ENCODE data around the gene APOBEC3A.
"Not testable (repeated sequence)": the region's sequence is repeated elsewhere in the genome, so short reads cannot be mapped to it uniquely, and the experiment has no call there.

APOBEC3A gene

DNA sequence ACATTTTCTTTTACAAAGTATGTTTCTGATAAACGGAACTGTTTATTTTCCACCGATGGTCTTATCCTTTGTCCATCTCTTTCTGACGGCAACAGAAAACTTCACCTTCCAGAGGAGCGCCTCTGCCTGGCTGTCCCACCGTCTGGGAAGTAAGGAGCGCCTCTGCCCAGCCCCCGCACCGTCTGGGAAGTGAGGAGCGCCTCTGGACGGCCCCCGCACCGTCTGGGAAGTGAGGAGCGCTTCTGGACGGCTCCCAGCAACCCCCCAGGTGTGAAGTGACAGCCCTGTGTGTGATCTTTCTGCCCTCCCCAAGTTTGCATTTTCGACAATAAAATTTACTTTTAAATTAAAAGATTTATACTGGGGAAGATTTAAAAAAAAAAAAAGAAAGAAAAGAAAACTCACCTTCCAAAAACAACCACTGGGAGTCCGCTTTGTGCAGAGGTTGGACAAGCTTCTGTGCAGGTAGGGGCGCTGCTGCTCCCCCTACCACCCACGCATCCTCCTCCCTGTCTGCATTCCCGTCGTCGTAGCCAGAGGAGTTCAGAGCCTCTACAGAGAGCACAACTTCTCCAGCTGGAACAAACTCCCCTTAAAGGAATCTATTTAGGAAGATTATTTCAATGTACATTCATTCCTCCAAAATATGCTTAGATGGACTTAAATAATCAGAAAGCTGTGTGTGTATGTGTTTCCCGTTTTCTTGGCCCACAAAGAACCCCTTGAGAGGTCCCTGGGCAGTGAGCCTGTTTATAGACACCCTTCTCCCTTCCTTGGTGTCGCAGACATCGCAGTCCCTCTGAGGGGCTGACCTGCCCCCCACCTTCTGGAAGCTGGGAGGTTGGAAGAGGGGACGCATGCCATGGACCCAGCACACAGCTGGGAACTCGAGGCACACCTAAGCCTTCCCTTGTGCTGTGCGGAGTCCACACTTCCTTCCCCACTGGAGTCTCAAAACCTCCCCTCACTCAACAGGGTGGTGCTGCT, 23.9 kb downstream of the APOBEC3A start:
- TF ChIP-seq, protein P1, sequence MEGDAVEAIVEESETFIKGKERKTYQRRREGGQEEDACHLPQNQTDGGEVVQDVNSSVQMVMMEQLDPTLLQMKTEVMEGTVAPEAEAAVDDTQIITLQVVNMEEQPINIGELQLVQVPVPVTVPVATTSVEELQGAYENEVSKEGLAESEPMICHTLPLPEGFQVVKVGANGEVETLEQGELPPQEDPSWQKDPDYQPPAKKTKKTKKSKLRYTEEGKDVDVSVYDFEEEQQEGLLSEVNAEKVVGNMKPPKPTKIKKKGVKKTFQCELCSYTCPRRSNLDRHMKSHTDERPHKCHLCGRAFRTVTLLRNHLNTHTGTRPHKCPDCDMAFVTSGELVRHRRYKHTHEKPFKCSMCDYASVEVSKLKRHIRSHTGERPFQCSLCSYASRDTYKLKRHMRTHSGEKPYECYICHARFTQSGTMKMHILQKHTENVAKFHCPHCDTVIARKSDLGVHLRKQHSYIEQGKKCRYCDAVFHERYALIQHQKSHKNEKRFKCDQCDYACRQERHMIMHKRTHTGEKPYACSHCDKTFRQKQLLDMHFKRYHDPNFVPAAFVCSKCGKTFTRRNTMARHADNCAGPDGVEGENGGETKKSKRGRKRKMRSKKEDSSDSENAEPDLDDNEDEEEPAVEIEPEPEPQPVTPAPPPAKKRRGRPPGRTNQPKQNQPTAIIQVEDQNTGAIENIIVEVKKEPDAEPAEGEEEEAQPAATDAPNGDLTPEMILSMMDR (conservative IDR thresholded peaks at IDR 0.05; ENCODE audit: low read depth, low read length), result peak; percentile 56
- peak overlapping the region; percentile 31 for H3K4me3 ChIP-seq (ENCODE audit: low read length)
- DNase-seq (ENCODE audit: low read depth), result no peak

DNA sequence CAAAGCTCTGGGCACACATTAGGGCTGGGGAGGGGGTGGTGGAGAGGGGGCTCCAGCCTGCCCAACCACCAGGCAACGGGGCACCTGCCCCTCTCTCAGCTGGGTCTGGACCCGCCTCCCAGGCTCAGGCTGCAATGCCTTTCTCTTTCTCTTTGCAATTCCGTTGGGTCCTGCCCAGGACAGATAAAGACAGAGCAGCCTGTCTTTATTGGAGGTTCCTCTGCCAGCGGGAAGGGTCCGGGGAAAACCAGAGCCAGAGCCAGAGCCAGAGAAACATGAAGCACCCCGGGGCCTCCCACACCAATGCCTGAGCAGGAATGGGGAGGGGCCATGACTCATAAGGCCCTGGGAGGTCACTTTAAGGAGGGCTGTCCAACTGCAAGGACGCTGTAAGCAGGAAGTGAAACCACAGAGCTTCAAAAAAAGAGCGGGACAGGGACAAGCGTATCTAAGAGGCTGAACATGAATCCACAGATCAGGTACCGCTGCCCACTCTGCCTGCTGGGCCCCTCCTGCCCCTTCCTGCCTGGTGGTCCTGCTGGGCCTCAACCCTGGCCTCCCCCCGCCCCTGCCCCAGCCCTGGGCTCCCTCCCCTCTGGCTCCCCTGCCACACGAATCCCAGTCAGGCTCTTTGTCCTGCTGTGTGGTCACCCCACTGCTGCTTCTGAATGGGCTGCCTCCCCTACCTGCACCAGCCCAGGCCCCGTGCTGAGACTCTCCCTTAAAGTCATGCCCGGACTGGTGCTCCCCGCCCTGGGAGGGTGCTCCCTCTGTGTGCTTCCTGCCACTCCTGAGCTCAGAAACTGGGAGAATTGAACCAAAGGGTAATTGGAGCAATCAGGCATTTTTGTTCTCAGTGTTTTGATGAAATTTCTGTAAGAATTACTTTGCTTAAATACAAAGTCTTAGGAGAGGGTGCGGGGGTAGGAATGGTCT, 24.9 kb downstream of the APOBEC3A start, which contains the start of gene APOBEC3B:
TSS of gene APOBEC3B (plus strand) at position 356 of the 936 bp plus-strand sequence. CDS start at position 463, 107 bp downstream.
- peak; percentile 83 for DNase-seq (ENCODE audit: low read depth)
- TF ChIP-seq, protein P1 (conservative IDR thresholded peaks at IDR 0.05; ENCODE audit: low read depth, low read length), result no peak

GRCh38 chr22:38984224-38984623, 26.8 kb downstream of the APOBEC3A start:
- DNase-seq (ENCODE audit: low read depth), result no peak
- no peak overlapping the region for H3K4me3 ChIP-seq (ENCODE audit: low read length)
- TF ChIP-seq, protein P1 (conservative IDR thresholded peaks at IDR 0.05; ENCODE audit: low read depth, low read length), result no peak

More for the DNA sequence above, 24.9 kb downstream of the APOBEC3A start, which contains the start of gene APOBEC3B:
- peak within 1 kb of the TSS; percentile 31 for H3K4me3 ChIP-seq (ENCODE audit: low read length)

GRCh38 chr22:38984784-38985757, 27.7 kb downstream of the APOBEC3A start:
- not testable (repeated sequence) for H3K4me3 ChIP-seq (ENCODE audit: low read length)
- DNase-seq (ENCODE audit: low read depth), result peak; percentile 44

- TF ChIP-seq, protein P1 (conservative IDR thresholded peaks at IDR 0.05; ENCODE audit: low read depth, low read length), result no peak
- no peak for DNase-seq (ENCODE audit: low read depth)
- H3K4me3 ChIP-seq (ENCODE audit: low read length), result no peak overlapping the region
These were observed 29.2 kb downstream of the APOBEC3A start for GRCh38 chr22:38986629-38987028.

DNA sequence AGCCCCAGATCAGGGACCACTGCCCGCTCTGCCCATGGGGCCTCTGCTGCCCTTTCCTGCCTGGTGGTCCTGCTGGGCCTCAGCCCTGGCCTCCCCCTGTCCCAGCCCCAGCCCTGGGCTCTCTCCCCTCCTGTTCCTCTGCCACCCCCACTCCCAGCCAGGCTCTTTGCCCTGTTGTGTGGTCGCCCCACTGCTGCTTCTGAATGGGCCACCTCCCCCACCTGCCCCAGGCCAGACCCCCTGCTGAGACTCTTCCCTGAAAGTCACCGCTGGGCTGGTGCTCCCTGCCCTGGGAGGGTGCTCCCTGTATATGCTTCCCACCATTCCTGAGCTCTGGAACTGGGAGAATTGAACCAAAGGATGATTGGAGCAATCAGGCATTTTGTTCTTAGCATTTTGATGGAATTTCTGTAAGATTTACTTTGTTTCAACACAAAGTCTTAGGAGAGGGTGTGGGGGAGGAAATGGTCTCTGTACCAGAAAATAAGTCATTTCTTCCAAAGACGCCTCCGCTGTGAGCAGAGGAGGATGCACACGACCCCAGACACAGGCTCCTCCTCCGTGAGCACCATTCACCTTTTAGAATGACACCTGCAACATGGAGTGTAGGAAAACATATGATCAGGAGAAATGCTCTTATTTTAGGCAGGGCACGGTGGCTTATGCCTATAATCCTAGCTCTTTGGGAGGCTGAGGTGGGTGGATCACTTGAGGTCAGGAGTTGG, 29.9 kb downstream of the APOBEC3A start:
- no peak overlapping the region for H3K4me3 ChIP-seq (ENCODE audit: low read length)
- TF ChIP-seq, protein P1 (conservative IDR thresholded peaks at IDR 0.05; ENCODE audit: low read depth, low read length), result no peak
- DNase-seq (ENCODE audit: low read depth), result no peak

Data from retinal pigment epithelial cell (primary cell).